Hepatocyte (in vitro differentiated cells): ENCODE data around the gene CRTAC1.

Source experiments
- CTCF ChIP-seq: fragments of 200-600 bp; sonication (generic); IDR thresholded peaks from 2 replicates; pipeline ENCODE4 v1.5.1; 2016; ENCODE audit warnings: antibody characterized with exemption, mild to moderate bottlenecking; ENCODE audit not compliant: poor library complexity
- EZH2 ChIP-seq: fragments of 200-600 bp; sonication (generic); IDR thresholded peaks from 2 replicates; pipeline ENCODE4 v1.6.1; 2016; ENCODE audit warnings: antibody characterized with exemption, mild to moderate bottlenecking, borderline replicate concordance

GRCh38 chr10:97876402-97876801 lies 154.0 kb downstream of the CRTAC1 start:
- no peak for TF ChIP-seq CTCF
- TF ChIP-seq EZH2, result no peak
